Thyroid gland (tissue), 4 donors: ENCODE data around the gene TSPAN6. TPM values are rescaled to one million over a fixed set of nuclear protein-coding genes. Genes with fewer than 3 reads are reported as not detected.

ENCODE experiments used
- DNase-seq, 2 donors: peaks; one replicate each; pipeline ENCODE4 v3.0.0-alpha.2; 2019
- H3K27ac ChIP-seq, 3 donors: fragments of 200-600 bp; sonication (generic); 1 replicate in 2 of 3; 2 replicates in 1 of 3; pipeline ENCODE4 v1.5.1; 2016 to 2019; ENCODE audit warnings: mild to moderate bottlenecking in 1 of 3, moderate library complexity in 1 of 3
- H3K27me3 ChIP-seq: fragments of 200-600 bp; sonication (generic); one replicate; pipeline ENCODE4 v1.5.1; 2019
- H3K36me3 ChIP-seq, 2 donors: fragments of 200-600 bp; sonication (generic); one replicate each; pipeline ENCODE4 v1.5.1; 2016 to 2019
- H3K4me1 ChIP-seq, 2 donors: fragments of 200-600 bp; sonication (generic); one replicate each; pipeline ENCODE4 v1.5.1; 2017 to 2019
- H3K4me3 ChIP-seq, 3 donors: fragments of 200-600 bp; sonication (generic); replicated peaks in 1 of 3; 1 replicate in 2 of 3; 2 replicates in 1 of 3; pipeline ENCODE4 v1.5.1; 2016; ENCODE audit warnings: mild to moderate bottlenecking in 1 of 3
- H3K9me3 ChIP-seq: fragments of 200-600 bp; sonication (generic); one replicate; pipeline ENCODE4 v1.5.1; 2017
- CTCF ChIP-seq, 6 experiments: fragments of 200-600 bp in 3 of 6; fragments of 450-650 bp in 3 of 6; sonication (generic) in 3 of 6; IDR thresholded peaks; one replicate each; pipeline ENCODE4 v1.5.1; 2016 to 2019; ENCODE audit warnings: antibody characterized with exemption in 6 of 6, mild to moderate bottlenecking in 2 of 6, inconsistent platforms in 1 of 6, moderate library complexity in 1 of 6
- POLR2A ChIP-seq, 2 donors: fragments of 450-650 bp; IDR thresholded peaks; one replicate each; pipeline ENCODE4 v1.6.1; 2017; ENCODE audit warnings: antibody characterized with exemption in 2 of 2, mild to moderate bottlenecking in 2 of 2, moderate library complexity in 1 of 2
- WGBS, 2 donors: methylation state at CpG; one replicate each; pipeline ENCODE4 v1.1.5; 2017; 5-methylcytosine and 5-hydroxymethylcytosine counted together
- intact Hi-C: fragments of 100-400 bp; cut with DNase I; formaldehyde crosslinking; loops from one replicate; pipeline ENCODE4 v1.15.1; 2023
- total RNA-seq, 4 donors: library from RNA; depleted of rRNA; stranded (reverse); fragments of >200 nt; gene quantifications; one replicate each; pipeline ENCODE4 v1.2.3, GENCODE V29; 2016

The TSPAN6 gene
- total RNA-seq, 4 donors from 2014 or later: 33.5 to 45.9 (median 35.2) TPM

GRCh38 chrX:100593126-100593525 lies 43.5 kb downstream of the TSPAN6 start:
- Histone ChIP-seq H3K27ac (no peak overlapping the region), H3K9me3 (no peaks in the 10 kb centered on the region), H3K36me3 (no peaks in the 10 kb centered on the region), H3K4me3 (no peak overlapping the region), H3K4me1 (no peaks in the 10 kb centered on the region), H3K27me3 (no peaks in the 10 kb centered on the region)
- TF ChIP-seq POLR2A (IDR thresholded peaks at IDR 0.05) (no peak), CTCF (IDR thresholded peaks at IDR 0.05) (no peak)
- intact Hi-C loops: no loop called here
- no peak for DNase-seq
- 37 to 45% methylated on average over 2 of the region's 2 CpGs for WGBS, 2 donors

GRCh38 chrX:100591256-100592051 lies 45.2 kb downstream of the TSPAN6 start:
- intact Hi-C loops: no loop called here
- Histone ChIP-seq H3K4me3 (no peak overlapping the region), H3K4me1 (no peaks in the 10 kb centered on the region), H3K27me3 (no peaks in the 10 kb centered on the region), H3K27ac (no peak overlapping the region), H3K9me3 (no peaks in the 10 kb centered on the region), H3K36me3 (no peaks in the 10 kb centered on the region)
- peak in 1 of 2 donors; percentile 5 for DNase-seq
- 56 to 84% methylated on average over 2 to 3 of the region's 5 CpGs for WGBS, 2 donors
- no peak for TF ChIP-seq POLR2A (IDR thresholded peaks at IDR 0.05)
- no peak for TF ChIP-seq CTCF (IDR thresholded peaks at IDR 0.05)

GRCh38 chrX:100587861-100588260 lies 48.7 kb downstream of the TSPAN6 start:
- intact Hi-C loops: no loop called here
- no peaks in the 10 kb centered on the region for H3K36me3 ChIP-seq
- H3K4me1 ChIP-seq: no peaks in the 10 kb centered on the region
- TF ChIP-seq CTCF (IDR thresholded peaks at IDR 0.05) (no peak), POLR2A (IDR thresholded peaks at IDR 0.05) (no peak)
- no peak overlapping the region for H3K27ac ChIP-seq
- 35 to 41% methylated on average over 2 of the region's 2 CpGs for WGBS, 2 donors
- DNase-seq: no peak
- no peaks in the 10 kb centered on the region for H3K9me3 ChIP-seq
- no peak overlapping the region for H3K4me3 ChIP-seq
- H3K27me3 ChIP-seq: no peaks in the 10 kb centered on the region

GRCh38 chrX:100586747-100587146 lies 49.9 kb downstream of the TSPAN6 start:
- intact Hi-C loops: no loop called here
- TF ChIP-seq POLR2A (IDR thresholded peaks at IDR 0.05) (no peak), CTCF (IDR thresholded peaks at IDR 0.05) (no peak)
- Histone ChIP-seq H3K4me1 (no peaks in the 10 kb centered on the region), H3K4me3 (no peak overlapping the region), H3K9me3 (no peaks in the 10 kb centered on the region), H3K27me3 (no peaks in the 10 kb centered on the region), H3K27ac (no peak overlapping the region), H3K36me3 (no peaks in the 10 kb centered on the region)
- WGBS, 2 donors: 59 to 79% methylated on average over 2 of the region's 2 CpGs
- no peak for DNase-seq

GRCh38 chrX:100584611-100585010 lies 52.0 kb downstream of the TSPAN6 start, which contains the start of gene TNMD:
TNMD (plus strand) TSS chrX:100584936; CDS start chrX:100585019, 83 bp downstream.
- H3K4me1 ChIP-seq: no peaks in the 10 kb centered on the region
- H3K36me3 ChIP-seq: no peaks in the 10 kb centered on the region
- H3K27ac ChIP-seq: no peak within 1 kb of the TSS
- WGBS, 2 donors: 61 to 78% methylated on average over 2 of the region's 2 CpGs
- no peak within 1 kb of the TSS for H3K4me3 ChIP-seq
- TF ChIP-seq CTCF (IDR thresholded peaks at IDR 0.05) (no peak), POLR2A (IDR thresholded peaks at IDR 0.05) (no peak)
- no peak for DNase-seq
- intact Hi-C loops: no loop called here
- no peaks in the 10 kb centered on the region for H3K9me3 ChIP-seq
- H3K27me3 ChIP-seq: no peaks in the 10 kb centered on the region
